SH-SY5Y (cell line): Measurements from ENCODE around the gene NTRK2.

Experiments used
- GATA2 ChIP-seq: IDR thresholded peaks from 2 replicates; pipeline ENCODE4 v1.6.1; 2011; ENCODE audit warnings: mild to moderate bottlenecking, low read depth, low read length
- GATA3 ChIP-seq: IDR thresholded peaks from 2 replicates; pipeline ENCODE4 v1.6.1; 2011; ENCODE audit warnings: low read depth, mild to moderate bottlenecking, low read length, moderate library complexity

DNA sequence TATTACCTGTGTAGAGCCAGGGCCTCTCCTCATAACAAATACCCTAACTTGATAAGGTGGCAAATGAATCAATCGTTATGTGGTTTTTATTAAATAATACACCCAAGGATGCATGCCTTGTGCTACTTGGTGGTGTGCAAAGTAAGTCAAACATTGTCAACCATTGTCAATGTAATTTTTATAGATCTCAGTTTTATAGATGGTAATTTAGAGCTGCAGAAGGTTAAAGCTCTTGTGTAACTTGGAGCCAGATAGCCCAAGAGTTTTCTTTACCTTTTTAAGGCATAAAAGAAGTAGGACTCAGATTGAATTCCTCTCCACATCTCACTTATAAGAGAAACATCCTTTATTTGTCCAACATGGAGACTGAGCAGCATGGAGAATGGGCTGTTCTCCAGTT is 304.7 kb downstream of the NTRK2 start:
- TF ChIP-seq GATA2 = no peak
- TF ChIP-seq GATA3 = no peak
